ENCODE data around the gene TP53I11. TPM values are rescaled to one million over a fixed set of nuclear protein-coding genes. Genes with fewer than 3 reads are reported as not detected.

Gene TP53I11
- total and polyA plus RNA-seq, 9 of the 15 experiments (the other 6 are each of a cell fraction or from before 2014, with no cell fraction given), result 0.14 to 2.5 (median 1.2) TPM; not detected in 2

GRCh38 chr11:44889266-44889665, 61.4 kb downstream of the TP53I11 start:
- Histone ChIP-seq H3K4me1 (replicated peaks in 1 of 2; ENCODE audit: control insufficient read depth in 2 of 2, insufficient read depth in 2 of 2, low read length in 2 of 2) (no peaks in the 10 kb centered on the region; a peak in 1 of 5 replicates), H3K79me2 (ENCODE audit: control insufficient read depth, insufficient read depth, low read length) (no peaks in the 10 kb centered on the region), H3K9me1 (ENCODE audit: control insufficient read depth, insufficient read depth, low read length) (no peaks in the 10 kb centered on the region), H3K4me2 (ENCODE audit: insufficient read depth, low read length) (no peak overlapping the region), H4K20me1 (replicated peaks; ENCODE audit: control insufficient read depth, insufficient read depth, low read length) (peaks cover 7% of the 10 kb centered on the region), H3K9me3 (replicated peaks; ENCODE audit: control insufficient read depth, insufficient read depth, low read depth, low read length) (no peaks in the 10 kb centered on the region), H3K27me3 (ENCODE audit: control insufficient read depth in 2 of 2, insufficient read depth in 2 of 2, low read length in 2 of 2) (peaks cover 2 to 54% of the 10 kb centered on the region in 2 experiments; a peak in 4 of 5 replicates), H3K9ac (ENCODE audit: insufficient read depth in 1 of 2, low read depth in 2 of 2, low read length in 2 of 2) (no peak overlapping the region), H3K4me3 (no peak overlapping the region), H2AFZ (ENCODE audit: low read depth, low read length) (no peak overlapping the region), H3K36me3 (ENCODE audit: control insufficient read depth, insufficient read depth, low read length) (no peaks in the 10 kb centered on the region), H3K27ac (ENCODE audit: extremely low read depth, low read depth, low read length) (no peak overlapping the region)
- TF ChIP-seq ZNF324 (CRISPR knock-in tag; IDR thresholded peaks at IDR 0.05) (no peak), CHD4 (IDR thresholded peaks at IDR 0.05; ENCODE audit: insufficient read depth, insufficient replicate concordance, low read depth, low read length, poor library complexity, severe bottlenecking) (no peak), RBM39 (optimal IDR thresholded peaks at IDR 0.05; ENCODE audit: low read depth, low read length) (no peak), BACH1 (tag; IDR thresholded peaks at IDR 0.05) (no peak), TEAD2 (tag; IDR thresholded peaks at IDR 0.05) (no peak), ELK1 (CRISPR knock-in tag; IDR thresholded peaks at IDR 0.05) (no peak), SP1 (CRISPR knock-in tag; IDR thresholded peaks at IDR 0.05) (no peak), ZBED1 (IDR thresholded peaks at IDR 0.05) (no peak), HOXB6 (CRISPR knock-in tag; IDR thresholded peaks at IDR 0.05; ENCODE audit: borderline replicate concordance) (no peak), ZBTB40 (IDR thresholded peaks at IDR 0.05) (no peak), ZBTB40 (CRISPR knock-in tag; IDR thresholded peaks at IDR 0.05) (no peak), ZNF668 (CRISPR knock-in tag; IDR thresholded peaks at IDR 0.05) (no peak)
- ATAC-seq (no peak), DNase-seq (ENCODE audit: extremely low read depth in 1 of 4, low spot score in 3 of 4) (no peak), FAIRE-seq (no peak)
- ChIA-PET CTCF (ENCODE audit: low intra/inter-chr PET ratio) (no interaction called here), POLR2A (interaction anchor here (0.6 kb wide), 1 partner anchor 19 kb away, joined by 3 read pairs; no protein-coding TSS in a partner anchor)
- 0% methylated on average over 1 of the region's 1 CpG for whole genome bisulfite sequencing (ENCODE audit: insufficient coverage, low coverage, missing lambda C conversion rate)
- BruUV-seq (replicated peaks), result no TSS peak
- intact Hi-C loops (cut with micrococcal nuclease) (no loop called here), in situ Hi-C loops (cut with MboI) (no loop called here)

All from K562 (cell line).